Calu3 (cell line): ENCODE measurements around the gene C17orf113. TPM values are rescaled to one million over a fixed set of nuclear protein-coding genes. Genes with fewer than 3 reads are reported as not detected.

Experiments
- BruUV-seq: library from RNA; stranded (reverse); fragments of 400-500 nt; replicated peaks from 2 replicates; lab custom pipeline; 2021; lab: Mats Ljungman, UMichigan
- CTCF ChIA-PET: fragments of 300-600 bp; sonication (Branson Sonifier 250); formaldehyde crosslinking; loops from one replicate; lab custom pipeline; 2022; ENCODE audit warnings: antibody characterized with exemption; lab: Charles Lee
- DNase-seq: peaks from one replicate; pipeline ENCODE4 v3.0.0; 2022
- H3K27ac Mint-ChIP-seq: one replicate; pipeline ENCODE4 v1.8.0; 2022; ENCODE audit warnings: mixed read lengths; ENCODE audit not compliant: unreplicated experiment
- H3K27me3 Mint-ChIP-seq: one replicate; pipeline ENCODE4 v1.8.0; 2022; ENCODE audit warnings: mixed read lengths; ENCODE audit not compliant: unreplicated experiment
- H3K36me3 Mint-ChIP-seq: one replicate; pipeline ENCODE4 v1.8.0; 2022; ENCODE audit warnings: mild to moderate bottlenecking, moderate library complexity, mixed read lengths; ENCODE audit not compliant: insufficient read depth, unreplicated experiment
- H3K4me1 Mint-ChIP-seq: one replicate; pipeline ENCODE4 v1.8.0; 2022; ENCODE audit warnings: mild to moderate bottlenecking, low read depth, mixed read lengths; ENCODE audit not compliant: unreplicated experiment
- H3K4me3 Mint-ChIP-seq: one replicate; pipeline ENCODE4 v1.8.0; 2022; ENCODE audit warnings: mild to moderate bottlenecking, low read depth, moderate library complexity, mixed read lengths; ENCODE audit not compliant: unreplicated experiment
- H3K9me3 Mint-ChIP-seq: one replicate; pipeline ENCODE4 v1.8.0; 2022; ENCODE audit warnings: low read depth, mixed read lengths; ENCODE audit not compliant: unreplicated experiment
- intact Hi-C: fragments of 100-400 bp; cut with micrococcal nuclease; formaldehyde crosslinking; loops from one replicate; pipeline ENCODE4 v1.10.0; 2022; ENCODE audit not compliant: unreplicated experiment
- total RNA-seq: library from RNA; stranded (reverse); gene quantifications from 2 replicates; pipeline ENCODE4 v1.2.3, GENCODE V29; 2022
- TF ChIP-seq, protein P1 (sequence below): fragments of 200-600 bp; IDR thresholded peaks from one replicate; pipeline ENCODE4 v1.8.0; 2022; ENCODE audit warnings: antibody characterized with exemption; ENCODE audit not compliant: unreplicated experiment

C17orf113 gene
- total RNA-seq, 1 experiment from 2014 or later, result 4.2 TPM

DNA sequence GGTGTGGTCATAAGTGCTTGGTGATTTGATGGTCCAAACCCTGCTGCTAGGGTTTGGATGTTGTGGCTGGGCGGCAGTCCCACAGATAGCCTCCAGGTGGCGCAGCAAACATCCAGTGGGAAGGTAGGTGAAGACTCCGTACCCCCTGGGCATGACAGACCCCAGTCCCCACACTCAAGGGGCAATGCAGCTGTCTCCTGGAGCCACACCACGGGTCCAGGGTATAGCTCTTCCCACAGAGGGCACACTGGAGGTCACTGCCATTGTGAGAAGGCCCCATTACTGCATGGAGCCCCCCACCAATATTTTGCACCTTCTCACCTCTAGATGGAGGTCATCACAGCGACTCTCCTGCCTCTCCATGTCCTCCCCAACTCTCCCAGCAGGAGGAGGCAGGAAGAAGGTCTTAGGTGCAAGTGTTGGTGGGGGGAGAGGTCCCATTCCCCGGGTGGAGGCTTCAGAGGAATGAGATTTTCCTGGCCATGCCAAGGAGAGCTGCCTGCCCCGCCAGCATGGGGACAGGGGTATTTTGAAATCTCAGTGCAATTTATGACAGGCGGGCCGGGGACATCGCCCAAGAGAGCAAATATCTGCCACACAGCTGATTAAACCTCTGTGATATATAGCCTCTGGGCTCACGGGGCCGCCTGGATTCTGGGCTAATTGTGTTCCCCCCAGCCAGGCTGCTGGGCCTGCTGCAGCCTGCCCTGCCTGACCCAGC is 17.1 kb upstream of the C17orf113 start:
- intact Hi-C loops, result loop anchor here (1.0 to 5.0 kb wide), 2 partner anchors 34 to 50 kb away; no protein-coding TSS in a partner anchor
- no peaks in the 10 kb centered on the region for H3K36me3 Mint-ChIP-seq
- H3K4me3 Mint-ChIP-seq, result no peak overlapping the region
- no peak overlapping the region for H3K27ac Mint-ChIP-seq
- TF ChIP-seq, protein P1, sequence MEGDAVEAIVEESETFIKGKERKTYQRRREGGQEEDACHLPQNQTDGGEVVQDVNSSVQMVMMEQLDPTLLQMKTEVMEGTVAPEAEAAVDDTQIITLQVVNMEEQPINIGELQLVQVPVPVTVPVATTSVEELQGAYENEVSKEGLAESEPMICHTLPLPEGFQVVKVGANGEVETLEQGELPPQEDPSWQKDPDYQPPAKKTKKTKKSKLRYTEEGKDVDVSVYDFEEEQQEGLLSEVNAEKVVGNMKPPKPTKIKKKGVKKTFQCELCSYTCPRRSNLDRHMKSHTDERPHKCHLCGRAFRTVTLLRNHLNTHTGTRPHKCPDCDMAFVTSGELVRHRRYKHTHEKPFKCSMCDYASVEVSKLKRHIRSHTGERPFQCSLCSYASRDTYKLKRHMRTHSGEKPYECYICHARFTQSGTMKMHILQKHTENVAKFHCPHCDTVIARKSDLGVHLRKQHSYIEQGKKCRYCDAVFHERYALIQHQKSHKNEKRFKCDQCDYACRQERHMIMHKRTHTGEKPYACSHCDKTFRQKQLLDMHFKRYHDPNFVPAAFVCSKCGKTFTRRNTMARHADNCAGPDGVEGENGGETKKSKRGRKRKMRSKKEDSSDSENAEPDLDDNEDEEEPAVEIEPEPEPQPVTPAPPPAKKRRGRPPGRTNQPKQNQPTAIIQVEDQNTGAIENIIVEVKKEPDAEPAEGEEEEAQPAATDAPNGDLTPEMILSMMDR, result peak; percentile 99
- CTCF ChIA-PET, result interaction anchor here (0.6 to 1.6 kb wide), 5 partner anchors 11 to 102 kb away, joined by 3 to 10 read pairs (median 3); partner anchors contain the start of gene ZNF385C
- peaks cover 67% of the 10 kb centered on the region for H3K27me3 Mint-ChIP-seq
- H3K9me3 Mint-ChIP-seq, result no peaks in the 10 kb centered on the region
- DNase-seq, result peak; percentile 85
- H3K4me1 Mint-ChIP-seq, result no peaks in the 10 kb centered on the region
- BruUV-seq, result no TSS peak

DNA sequence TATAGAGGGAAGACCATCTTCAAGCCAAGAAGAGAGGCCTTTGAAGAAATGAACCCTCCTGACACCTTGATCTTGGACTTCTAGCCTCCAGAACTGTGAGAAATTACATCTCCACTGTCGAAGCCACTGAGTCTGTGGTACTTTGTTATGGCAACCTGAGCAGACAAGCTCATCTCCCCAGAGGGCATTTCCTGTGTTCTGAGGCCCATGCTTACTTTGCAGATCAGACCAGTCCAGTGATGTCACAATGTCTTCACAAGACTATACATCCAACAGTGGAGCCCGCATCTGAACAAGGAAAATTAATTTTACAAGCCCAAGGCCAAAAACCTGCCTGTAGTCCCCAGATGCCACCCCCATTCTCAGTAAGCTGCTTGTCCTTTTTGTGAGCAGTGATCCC is 14.8 kb upstream of the C17orf113 start:
- Mint-ChIP-seq H3K36me3 (no peaks in the 10 kb centered on the region), H3K4me1 (no peaks in the 10 kb centered on the region), H3K27me3 (peaks cover 62% of the 10 kb centered on the region), H3K27ac (no peak overlapping the region), H3K9me3 (no peaks in the 10 kb centered on the region), H3K4me3 (no peak overlapping the region)
- DNase-seq, result no peak
- TF ChIP-seq, protein P1, result no peak
- intact Hi-C loops, result loop anchor here (5.0 kb wide), 1 partner anchor 52 kb away; no protein-coding TSS in a partner anchor
- no TSS peak for BruUV-seq
- CTCF ChIA-PET, result interaction anchor here (0.6 to 1.8 kb wide), 7 partner anchors 9 to 647 kb away, joined by 3 to 8 read pairs (median 6); partner anchors contain the start of gene DHX58

DNA sequence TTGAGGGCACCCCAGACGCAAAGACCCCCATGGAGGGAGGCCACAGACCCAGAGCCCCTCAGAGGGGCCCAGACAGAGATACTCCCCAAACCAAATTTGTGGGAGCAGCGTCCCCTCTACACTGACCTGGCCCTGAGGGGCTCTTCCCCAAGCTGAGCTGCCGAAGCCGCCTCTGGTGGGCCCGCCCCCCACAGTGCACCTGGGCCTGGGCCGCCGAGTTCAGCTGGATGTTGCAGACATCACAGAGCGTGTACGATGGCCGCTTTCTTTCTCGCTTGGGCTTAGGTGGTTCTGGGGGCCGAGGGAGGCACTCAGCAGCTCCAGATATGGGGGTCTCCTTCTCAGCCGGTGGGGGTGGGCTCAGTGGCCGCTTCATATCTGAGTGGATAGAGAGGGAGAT is 12.3 kb upstream of the C17orf113 start:
- TF ChIP-seq, protein P1, result no peak
- CTCF ChIA-PET, result no interaction called here
- Mint-ChIP-seq H3K4me1 (no peaks in the 10 kb centered on the region), H3K27ac (no peak overlapping the region), H3K27me3 (peaks cover 49% of the 10 kb centered on the region), H3K9me3 (no peaks in the 10 kb centered on the region), H3K36me3 (no peaks in the 10 kb centered on the region), H3K4me3 (no peak overlapping the region)
- DNase-seq, result no peak
- no TSS peak for BruUV-seq
- intact Hi-C loops, result no loop called here

DNA sequence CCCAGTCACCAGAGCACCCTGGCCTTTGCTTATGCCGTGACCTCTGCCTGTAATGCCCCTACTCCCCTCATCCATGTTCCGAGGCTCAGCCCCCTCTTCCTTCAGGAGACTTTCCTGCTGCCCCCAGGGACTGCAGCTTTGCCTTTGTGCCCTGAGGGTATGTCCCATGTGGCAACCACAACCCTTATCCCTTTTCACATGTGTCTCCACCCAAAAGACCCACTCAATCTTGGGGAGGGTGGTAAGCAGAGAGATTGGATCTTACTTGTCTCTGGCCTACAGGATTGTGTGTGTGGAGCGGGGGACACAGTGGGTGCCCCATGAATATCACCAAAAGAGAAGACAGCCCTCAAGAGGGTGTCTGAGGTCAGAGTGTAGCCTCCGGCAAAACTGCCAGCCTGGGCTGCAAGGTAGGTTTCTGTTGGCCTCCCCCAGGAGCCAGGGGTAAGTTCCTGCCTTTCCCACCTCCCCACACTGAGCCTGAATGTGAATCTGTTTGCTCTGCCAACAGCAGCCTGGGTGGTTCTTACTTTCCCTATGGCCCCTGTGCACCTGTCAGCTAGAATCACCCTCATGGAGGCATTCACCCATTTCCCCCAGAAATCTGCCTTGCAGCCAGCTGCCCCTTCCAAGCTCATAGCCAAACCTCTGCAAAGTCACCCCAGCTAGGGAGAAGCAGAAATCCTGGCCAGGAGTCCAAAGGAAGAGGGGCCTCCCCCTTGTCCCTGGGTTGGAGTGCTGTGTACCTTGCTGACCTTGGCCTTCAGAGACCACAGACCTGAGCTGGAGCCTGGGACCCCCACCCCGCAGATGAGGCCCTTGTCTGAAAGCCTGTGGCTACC is 11.5 kb upstream of the C17orf113 start:
- peaks cover 56% of the 10 kb centered on the region for H3K27me3 Mint-ChIP-seq
- no peak overlapping the region for H3K27ac Mint-ChIP-seq
- TF ChIP-seq, protein P1, result no peak
- intact Hi-C loops, result no loop called here
- no peaks in the 10 kb centered on the region for H3K4me1 Mint-ChIP-seq
- no peaks in the 10 kb centered on the region for H3K36me3 Mint-ChIP-seq
- H3K9me3 Mint-ChIP-seq, result no peaks in the 10 kb centered on the region
- no peak overlapping the region for H3K4me3 Mint-ChIP-seq
- DNase-seq, result no peak
- BruUV-seq, result no TSS peak
- CTCF ChIA-PET, result interaction anchor here (1.3 kb wide), 1 partner anchor 37 kb away, joined by 3 read pairs; no protein-coding TSS in a partner anchor
